Muscle of arm (tissue), 12 donors: Measurements from ENCODE around the gene SCUBE3. TPM values are rescaled to one million over a fixed set of nuclear protein-coding genes. Genes with fewer than 3 reads are reported as not detected.

ENCODE experiments used
- DNase-seq: peaks from one replicate; pipeline ENCODE4 v3.0.0-alpha.2; 2013
- polyA plus RNA-seq, 12 donors: library from polyadenylated mRNA; unstranded; fragments of 120-200 nt; gene quantifications; one replicate each; pipeline ENCODE4 v1.2.1, GENCODE V29; 2013; ENCODE audit not compliant: insufficient read length in 12 of 12

The SCUBE3 gene
- polyA plus RNA-seq, 12 donors: 0.68 to 4.4 (median 1.4) TPM; not detected in 2

- DNase-seq: no peak
These were observed 54.1 kb downstream of the SCUBE3 start for GRCh38 chr6:35267897-35268296.

GRCh38 chr6:35272005-35272404, 58.2 kb downstream of the SCUBE3 start:
- no peak for DNase-seq

GRCh38 chr6:35273822-35274559, 60.2 kb downstream of the SCUBE3 start:
- DNase-seq: no peak

GRCh38 chr6:35275744-35276260, 62.0 kb downstream of the SCUBE3 start:
- no peak for DNase-seq

- no peak for DNase-seq
These were observed 65.0 kb downstream of the SCUBE3 start for GRCh38 chr6:35278708-35279107.

- DNase-seq: no peak
These were observed 67.1 kb downstream of the SCUBE3 start for GRCh38 chr6:35280903-35281302.

- no peak for DNase-seq
These were observed 68.7 kb downstream of the SCUBE3 start for GRCh38 chr6:35282472-35282871.

- DNase-seq: no peak
These were observed 69.6 kb downstream of the SCUBE3 start for GRCh38 chr6:35283361-35283760.

GRCh38 chr6:35287671-35288396, 74.1 kb downstream of the SCUBE3 start:
- DNase-seq: no peak

GRCh38 chr6:35288834-35289233, 75.1 kb downstream of the SCUBE3 start:
- DNase-seq: no peak

GRCh38 chr6:35291491-35291890, 77.7 kb downstream of the SCUBE3 start:
- no peak for DNase-seq

- no peak for DNase-seq
These were observed 78.7 kb downstream of the SCUBE3 start for GRCh38 chr6:35292494-35292893.

GRCh38 chr6:35293681-35294080, 79.9 kb downstream of the SCUBE3 start:
- no peak for DNase-seq

GRCh38 chr6:35294308-35294945, 80.7 kb downstream of the SCUBE3 start:
- DNase-seq: no peak

- DNase-seq: no peak
These were observed 81.3 kb downstream of the SCUBE3 start for GRCh38 chr6:35295036-35295435.

GRCh38 chr6:35295521-35296315, 82.0 kb downstream of the SCUBE3 start:
- DNase-seq: no peak

- DNase-seq: no peak
These were observed 83.3 kb downstream of the SCUBE3 start for GRCh38 chr6:35296931-35297600.

GRCh38 chr6:35297601-35298481, 84.1 kb downstream of the SCUBE3 start, which contains the start of gene DEF6:
Gene DEF6 (plus strand): TSS chr6:35297818. CDS start chr6:35297857, 39 bp downstream.
- peak; percentile 90 for DNase-seq

- no peak for DNase-seq
These were observed 84.9 kb downstream of the SCUBE3 start for GRCh38 chr6:35298625-35299140.

- no peak for DNase-seq
These were observed 85.9 kb downstream of the SCUBE3 start for GRCh38 chr6:35299674-35300073.
